ENCODE measurements around the gene GALT.
A peak's percentile ranks its signal among the peaks of the same experiment; 100 is the strongest.

GRCh38 chr9:34633851-34634550 lies 12.5 kb upstream of the GALT start:
- TF ChIP-seq CTCF (conservative IDR thresholded peaks at IDR 0.05; ENCODE audit: low read depth, low read length) = peak; percentile 82
- TF ChIP-seq EZH2phosphoT487 (IDR thresholded peaks at IDR 0.05; ENCODE audit: borderline replicate concordance, low read length) = no peak

Measured in PC-3 (cell line).